GM19099 (cell line): Measurements from ENCODE around the gene SMAP1.

Source experiments
- POLR2A ChIP-seq: IDR thresholded peaks from 3 replicates; pipeline ENCODE4 v1.6.1; 2011; ENCODE audit warnings: low read depth; ENCODE audit not compliant: insufficient read length; ENCODE audit errors: extremely low read depth

The SMAP1 gene

GRCh38 chr6:70669133-70669532 lies 1.4 kb downstream of the SMAP1 start:
- TF ChIP-seq POLR2A: no peak

- no peak for TF ChIP-seq POLR2A
Measured at GRCh38 chr6:70672549-70672948, 4.9 kb downstream of the SMAP1 start.

GRCh38 chr6:70673054-70673453 lies 5.4 kb downstream of the SMAP1 start:
- no peak for TF ChIP-seq POLR2A

GRCh38 chr6:70673601-70674000 lies 5.9 kb downstream of the SMAP1 start:
- TF ChIP-seq POLR2A: no peak

- no peak for TF ChIP-seq POLR2A
Measured at GRCh38 chr6:70675822-70676221, 8.1 kb downstream of the SMAP1 start.

GRCh38 chr6:70676821-70677220 lies 9.1 kb downstream of the SMAP1 start:
- TF ChIP-seq POLR2A: no peak

- no peak for TF ChIP-seq POLR2A
Measured at GRCh38 chr6:70680396-70680795, 12.7 kb downstream of the SMAP1 start.

- no peak for TF ChIP-seq POLR2A
Measured at GRCh38 chr6:70684794-70685493, 17.3 kb downstream of the SMAP1 start.

- TF ChIP-seq POLR2A: no peak
Measured at GRCh38 chr6:70685494-70686180, 18.0 kb downstream of the SMAP1 start.

GRCh38 chr6:70686548-70687133 lies 19.0 kb downstream of the SMAP1 start:
- TF ChIP-seq POLR2A: no peak

GRCh38 chr6:70693887-70694286 lies 26.2 kb downstream of the SMAP1 start:
- TF ChIP-seq POLR2A: no peak

GRCh38 chr6:70694371-70694770 lies 26.7 kb downstream of the SMAP1 start:
- no peak for TF ChIP-seq POLR2A

- TF ChIP-seq POLR2A: no peak
Measured at GRCh38 chr6:70700922-70701876, 33.5 kb downstream of the SMAP1 start.

- TF ChIP-seq POLR2A: no peak
Measured at GRCh38 chr6:70705772-70706171, 38.1 kb downstream of the SMAP1 start.
